HUDEP-2 (cell line): ENCODE results near the gene LMO1.

Experiments used
- DNase-seq, 76 experiments: peaks; one replicate each; lab custom pipeline; 2025; ENCODE audit not compliant: unreplicated experiment in 76 of 76; lab: John Stamatoyannopoulos, UW

LMO1 gene

GRCh38 chr11:8263769-8264410 lies at the start of gene LMO1:
TSS of gene LMO1 (minus strand) at chr11:8263878. CDS start at chr11:8263362, 516 bp downstream.
- DNase-seq: peak in 61 of 76 experiments; percentile 5 to 71 (median 40)

GRCh38 chr11:8312986-8313385 lies 49.3 kb upstream of the LMO1 start:
- DNase-seq: no peak

GRCh38 chr11:8311366-8311765 lies 47.7 kb upstream of the LMO1 start:
- DNase-seq: no peak

- no peak for DNase-seq
Observed at GRCh38 chr11:8310743-8311298, 47.1 kb upstream of the LMO1 start.

- DNase-seq: no peak
Observed at GRCh38 chr11:8309862-8310261, 46.2 kb upstream of the LMO1 start.

GRCh38 chr11:8309311-8309710 lies 45.6 kb upstream of the LMO1 start:
- no peak for DNase-seq

- no peak for DNase-seq
Observed at GRCh38 chr11:8307601-8308000, 43.9 kb upstream of the LMO1 start.

GRCh38 chr11:8301622-8302021 lies 37.9 kb upstream of the LMO1 start:
- no peak for DNase-seq

- DNase-seq: no peak
Observed at GRCh38 chr11:8298801-8299786, 35.4 kb upstream of the LMO1 start.

GRCh38 chr11:8297781-8298440 lies 34.2 kb upstream of the LMO1 start:
- no peak for DNase-seq

GRCh38 chr11:8296872-8297271 lies 33.2 kb upstream of the LMO1 start:
- no peak for DNase-seq

GRCh38 chr11:8296038-8296649 lies 32.5 kb upstream of the LMO1 start:
- no peak for DNase-seq

GRCh38 chr11:8294251-8294935 lies 30.7 kb upstream of the LMO1 start:
- DNase-seq: no peak

GRCh38 chr11:8293171-8293570 lies 29.5 kb upstream of the LMO1 start:
- no peak for DNase-seq

GRCh38 chr11:8292351-8292750 lies 28.7 kb upstream of the LMO1 start:
- no peak for DNase-seq

- no peak for DNase-seq
Observed at GRCh38 chr11:8291421-8292350, 28.0 kb upstream of the LMO1 start.

- DNase-seq: no peak
Observed at GRCh38 chr11:8290081-8290810, 26.6 kb upstream of the LMO1 start.

- DNase-seq: no peak
Observed at GRCh38 chr11:8289492-8289918, 25.8 kb upstream of the LMO1 start.
